Measurements from ENCODE around the gene SLC5A6.
"Not testable (repeated sequence)": the region's sequence is repeated elsewhere in the genome, so short reads cannot be mapped to it uniquely, and the experiment has no call there.

Gene SLC5A6

GRCh38 chr2:27204566-27204965 lies 7.5 kb downstream of the SLC5A6 start:
- no peak for DNase-seq (ENCODE audit: low spot score)

- DNase-seq (ENCODE audit: low spot score) = no peak
Measured at GRCh38 chr2:27203741-27204140, 8.3 kb downstream of the SLC5A6 start.

- DNase-seq (ENCODE audit: low spot score) = no peak
Measured at GRCh38 chr2:27202854-27203253, 9.2 kb downstream of the SLC5A6 start.

GRCh38 chr2:27201675-27202074 lies 10.4 kb downstream of the SLC5A6 start:
- DNase-seq (ENCODE audit: low spot score) = no peak

GRCh38 chr2:27199241-27199640 lies 12.8 kb downstream of the SLC5A6 start:
- no peak for DNase-seq (ENCODE audit: low spot score)

GRCh38 chr2:27198627-27199026 lies 13.4 kb downstream of the SLC5A6 start:
- no peak for DNase-seq (ENCODE audit: low spot score)

GRCh38 chr2:27198068-27198467 lies 14.0 kb downstream of the SLC5A6 start:
- DNase-seq (ENCODE audit: low spot score) = not testable (repeated sequence)

- DNase-seq (ENCODE audit: low spot score) = not testable (repeated sequence)
Measured at GRCh38 chr2:27195799-27196198, 16.3 kb downstream of the SLC5A6 start.

- no peak for DNase-seq (ENCODE audit: low spot score)
Measured at GRCh38 chr2:27194538-27195354, 17.3 kb downstream of the SLC5A6 start.

GRCh38 chr2:27191070-27191829 lies 20.8 kb downstream of the SLC5A6 start:
- DNase-seq (ENCODE audit: low spot score) = peak; percentile 58

- no peak for DNase-seq (ENCODE audit: low spot score)
Measured at GRCh38 chr2:27189989-27190388, 22.1 kb downstream of the SLC5A6 start.

- no peak for DNase-seq (ENCODE audit: low spot score)
Measured at GRCh38 chr2:27186613-27187345, 25.3 kb downstream of the SLC5A6 start.

GRCh38 chr2:27185331-27186026 lies 26.6 kb downstream of the SLC5A6 start:
- DNase-seq (ENCODE audit: low spot score) = no peak

- no peak for DNase-seq (ENCODE audit: low spot score)
Measured at GRCh38 chr2:27184115-27184514, 28.0 kb downstream of the SLC5A6 start.

GRCh38 chr2:27182346-27182745 lies 29.7 kb downstream of the SLC5A6 start:
- DNase-seq (ENCODE audit: low spot score) = no peak

- no peak for DNase-seq (ENCODE audit: low spot score)
Measured at GRCh38 chr2:27179344-27180000, 32.6 kb downstream of the SLC5A6 start.

GRCh38 chr2:27178469-27178868 lies 33.6 kb downstream of the SLC5A6 start:
- DNase-seq (ENCODE audit: low spot score) = no peak

GRCh38 chr2:27177441-27178351 lies 34.4 kb downstream of the SLC5A6 start:
- DNase-seq (ENCODE audit: low spot score) = no peak

- DNase-seq (ENCODE audit: low spot score) = not testable (repeated sequence)
Measured at GRCh38 chr2:27175781-27176180, 36.3 kb downstream of the SLC5A6 start.

- no peak for DNase-seq (ENCODE audit: low spot score)
Measured at GRCh38 chr2:27175330-27175729, 36.7 kb downstream of the SLC5A6 start.
